A549 (cell line): Measurements from ENCODE around the gene TWIST2. TPM values are rescaled to one million over a fixed set of nuclear protein-coding genes. Genes with fewer than 3 reads are reported as not detected.

Experiments used
- ATAC-seq, 2 experiments: fragments of 200-7000 bp in 1 of 2; fragments of >200 bp in 1 of 2; cut with Nextera tagmentation in 1 of 2; cut with Tn5 transposase in 1 of 2; 3 replicates each; pipeline versions ENCODE4 v1.8.0 to v1.9.1; 2018 to 2020; ENCODE audit warnings: mild to moderate bottlenecking in 1 of 2, moderate library complexity in 1 of 2
- CTCF ChIA-PET: fragments of 300-600 bp; sonication (Branson Sonifier 250); formaldehyde crosslinking; extraction: SDS; loops from one replicate; lab custom pipeline; 2021; ENCODE audit warnings: antibody characterized with exemption, inconsistent platforms; lab: Yijun Ruan, JAX
- POLR2A ChIA-PET: fragments of 350-600 bp; formaldehyde crosslinking; extraction: SDS; loops from one replicate; lab custom pipeline; 2021; ENCODE audit warnings: antibody characterized with exemption, inconsistent platforms; lab: Yijun Ruan, JAX
- DNase-seq, 2 experiments: peaks; one replicate each; pipeline versions ENCODE4 v3.0.0 to v3.0.0-alpha.2; 2011 to 2016; ENCODE audit warnings: low read depth in 1 of 2, low spot score in 1 of 2
- FAIRE-seq: peaks from 2 replicates; lab custom pipeline; 2011; peaks lifted over from hg19 to GRCh38; lab: Jason Lieb, UNC
- H3K27ac ChIP-seq, 2 experiments: fragments of >200 bp; sonication (Bioruptor Twin); formaldehyde crosslinking; 3 replicates each; pipeline ENCODE4 v1.5.1; 2016 to 2017
- H3K4me1 ChIP-seq: fragments of >200 bp; sonication (Bioruptor Twin); formaldehyde crosslinking; 3 replicates; pipeline ENCODE4 v1.6.1; 2016
- H3K4me2 ChIP-seq: fragments of >200 bp; sonication (Bioruptor Twin); formaldehyde crosslinking; 3 replicates; pipeline ENCODE4 v1.6.1; 2016
- H3K4me3 ChIP-seq: fragments of >200 bp; sonication (Bioruptor Twin); formaldehyde crosslinking; 3 replicates; pipeline ENCODE4 v1.5.1; 2016
- H3K9me3 ChIP-seq: fragments of >200 bp; sonication (Bioruptor Twin); formaldehyde crosslinking; 3 replicates; pipeline ENCODE4 v1.6.1; 2016
- BCL3 ChIP-seq: fragments of >200 bp; sonication (Bioruptor Twin); formaldehyde crosslinking; IDR thresholded peaks from 3 replicates; pipeline ENCODE4 v1.6.1; 2016
- CEBPB ChIP-seq, 2 experiments: fragments of >200 bp in 1 of 2; sonication (Bioruptor Twin) in 1 of 2; formaldehyde crosslinking in 1 of 2; IDR thresholded peaks; 2 replicates each; pipeline ENCODE4 v1.6.1; 2012 to 2016
- CTCF ChIP-seq: fragments of >200 bp; sonication (Bioruptor Twin); formaldehyde crosslinking; IDR thresholded peaks from 3 replicates; pipeline ENCODE4 v1.5.1; 2016
- EHF ChIP-seq: fragments of 250-450 bp; sonication (Bioruptor Pico); IDR thresholded peaks from 2 replicates; pipeline ENCODE4 v1.5.0; 2020; ENCODE audit warnings: mild to moderate bottlenecking
- HMGXB4 ChIP-seq: fragments of 250-450 bp; sonication (Bioruptor Pico); IDR thresholded peaks from 2 replicates; pipeline ENCODE4 v1.5.0; 2021; ENCODE audit warnings: mild to moderate bottlenecking, moderate library complexity, borderline replicate concordance
- HOXB5 ChIP-seq: fragments of 250-450 bp; sonication (Bioruptor Pico); IDR thresholded peaks from 2 replicates; pipeline ENCODE4 v1.5.0; 2020; ENCODE audit warnings: mild to moderate bottlenecking, moderate library complexity
- KDM1A ChIP-seq: fragments of 200-600 bp; sonication (generic); IDR thresholded peaks from 2 replicates; pipeline ENCODE4 v1.6.1; 2016; ENCODE audit warnings: low read depth, mild to moderate bottlenecking
- KDM5A ChIP-seq: fragments of 200-600 bp; sonication (generic); IDR thresholded peaks from 2 replicates; pipeline ENCODE4 v1.6.1; 2016; ENCODE audit warnings: antibody characterized with exemption, mild to moderate bottlenecking
- MAX ChIP-seq: IDR thresholded peaks from 2 replicates; pipeline ENCODE4 v1.6.1; 2012
- MAZ ChIP-seq: fragments of 150-350 bp; IDR thresholded peaks from 2 replicates; pipeline ENCODE4 v1.6.1; 2014; ENCODE audit warnings: antibody characterized with exemption, low read depth, low read length, borderline replicate concordance
- NFE2L2 ChIP-seq: fragments of 150-350 bp; conservative IDR thresholded peaks from 2 replicates; pipeline ENCODE4 v1.6.1; 2014; ENCODE audit warnings: low read length
- POLR2AphosphoS2 ChIP-seq: conservative IDR thresholded peaks from 2 replicates; pipeline ENCODE4 v1.6.1; 2012; ENCODE audit warnings: low read length, improper control_type of control experiment, inconsistent platforms
- RNF2 ChIP-seq: fragments of 200-600 bp; sonication (generic); IDR thresholded peaks from 2 replicates; pipeline ENCODE4 v1.6.1; 2016; ENCODE audit warnings: low read depth, mild to moderate bottlenecking, antibody characterized with exemption, moderate library complexity, borderline replicate concordance
- TP53 ChIP-seq: fragments of 250-450 bp; sonication (Bioruptor Pico); IDR thresholded peaks from 2 replicates; pipeline ENCODE4 v1.5.0; 2021; ENCODE audit warnings: mild to moderate bottlenecking, moderate library complexity
- USF2 ChIP-seq: fragments of 450-650 bp; IDR thresholded peaks from 2 replicates; pipeline ENCODE4 v1.6.1; 2014; ENCODE audit warnings: antibody characterized with exemption
- ZFP36 ChIP-seq: fragments of 450-650 bp; IDR thresholded peaks from 2 replicates; pipeline ENCODE4 v1.6.1; 2014; ENCODE audit warnings: borderline replicate concordance; ENCODE audit not compliant: partially characterized antibody
- ZNF302 ChIP-seq: fragments of 250-450 bp; sonication (Bioruptor Pico); IDR thresholded peaks from 2 replicates; pipeline ENCODE4 v1.9.0; 2021; ENCODE audit warnings: inconsistent platforms, mild to moderate bottlenecking, moderate library complexity
- WGBS: methylation state at CpG from one replicate; pipeline ENCODE4 v1.1.6; 2017; ENCODE audit errors: missing lambda C conversion rate; 5-methylcytosine and 5-hydroxymethylcytosine counted together
- polyA plus RNA-seq, 4 experiments: library from polyadenylated mRNA; depleted of rRNA in 3 of 4; stranded (reverse); fragments of >200 nt; fragmentation: RNase III in 1 of 4; extraction: RNeasy Plus Mini Kit Qiagen cat#74134 plus additional on column Dnase treatment in 1 of 4; gene quantifications; 2 replicates in 3 of 4; 3 replicates in 1 of 4; pipeline ENCODE4 v1.2.3, GENCODE V29; 2011 to 2017

Gene TWIST2
- polyA plus RNA-seq, 2 of the 4 experiments (the other 2 are of a cell fraction) = 7.1 to 8.2 TPM

- TF ChIP-seq BCL3 (no peak), TP53 (CRISPR knock-in tag) (no peak), KDM5A (no peak), MAZ (no peak), KDM1A (no peak), ZNF302 (CRISPR knock-in tag) (no peak), HOXB5 (CRISPR knock-in tag) (no peak), USF2 (no peak), POLR2AphosphoS2 (no peak)
- TF ChIP-seq, all 56 proteins: peak for 0
- Histone ChIP-seq H3K4me1 (peaks cover 9% of the 10 kb centered on the region; the same call in 2 of the 3 replicates), H3K27ac (no peak overlapping the region), H3K4me2 (no peak overlapping the region), H3K9me3 (no peaks in the 10 kb centered on the region), H3K4me3 (no peak overlapping the region)
- WGBS = 88% methylated on average over 10 of the region's 13 CpGs
- DNase-seq (no peak), ATAC-seq (no peak), FAIRE-seq (no peak)
- ChIA-PET POLR2A (no interaction called here), CTCF (no interaction called here)
Measured at GRCh38 chr2:238905224-238905623, 57.3 kb downstream of the TWIST2 start.

- peaks cover 13% of the 10 kb centered on the region; the same call in 2 of the 3 replicates for H3K4me1 ChIP-seq
- DNase-seq (no peak), ATAC-seq (no peak), FAIRE-seq (no peak)
- ChIA-PET CTCF (no interaction called here), POLR2A (no interaction called here)
- WGBS = 92% methylated on average over 28 of the region's 28 CpGs
- no peak for TF ChIP-seq NFE2L2
- TF ChIP-seq ZFP36 = no peak
- no peak for TF ChIP-seq EHF
- no peak for TF ChIP-seq CEBPB (IDR thresholded peaks at IDR 0.05)
- no peak for TF ChIP-seq KDM5A
- TF ChIP-seq RNF2 = no peak
- no peak for TF ChIP-seq CTCF
- no peak for TF ChIP-seq MAX
- no peak for TF ChIP-seq USF2
- no peak for TF ChIP-seq POLR2AphosphoS2
- TF ChIP-seq HMGXB4 (CRISPR knock-in tag) = no peak
- no peak overlapping the region for H3K4me2 ChIP-seq
- H3K9me3 ChIP-seq = no peaks in the 10 kb centered on the region
- H3K4me3 ChIP-seq = no peak overlapping the region
- H3K27ac ChIP-seq = no peak overlapping the region
Measured at GRCh38 chr2:238905644-238906043, 57.8 kb downstream of the TWIST2 start.
